Brain microvascular endothelial cell (primary cell): ENCODE measurements around the gene SLC49A3.
"Not testable (repeated sequence)": the region's sequence is repeated elsewhere in the genome, so short reads cannot be mapped to it uniquely, and the experiment has no call there.

ENCODE experiments used
- DNase-seq: peaks from one replicate; pipeline ENCODE4 v3.0.0-alpha.2; 2020
- H3K27ac ChIP-seq: fragments of 250-450 bp; sonication (Bioruptor Pico); 2 replicates; pipeline ENCODE4 v1.5.1; 2020; ENCODE audit warnings: mild to moderate bottlenecking, moderate library complexity
- H3K27me3 ChIP-seq: fragments of 250-450 bp; sonication (Bioruptor Pico); replicated peaks from 2 replicates; pipeline ENCODE4 v1.5.1; 2020; ENCODE audit warnings: mild to moderate bottlenecking
- H3K36me3 ChIP-seq: fragments of 250-450 bp; sonication (Bioruptor Pico); replicated peaks from 2 replicates; pipeline ENCODE4 v1.5.1; 2020; ENCODE audit warnings: mild to moderate bottlenecking
- H3K4me3 ChIP-seq: 2 replicates; pipeline ENCODE4 v1.5.1; 2011; ENCODE audit warnings: low read depth, mild to moderate bottlenecking, control low read depth, low read length, moderate library complexity
- in situ Hi-C: cut with HindIII; loops from 2 replicates; pipeline ENCODE4 v1.10.0; 2017; ENCODE audit warnings: low sequenced_read_pairs, low pct_ligation_motif_present
- TF ChIP-seq, protein P1 (sequence below): IDR thresholded peaks from 2 replicates; pipeline ENCODE4 v1.5.1; 2011; ENCODE audit warnings: low read depth, mild to moderate bottlenecking, moderate library complexity, low read length, control low read depth, inconsistent platforms; ENCODE audit errors: missing control alignments

SLC49A3 gene

DNA sequence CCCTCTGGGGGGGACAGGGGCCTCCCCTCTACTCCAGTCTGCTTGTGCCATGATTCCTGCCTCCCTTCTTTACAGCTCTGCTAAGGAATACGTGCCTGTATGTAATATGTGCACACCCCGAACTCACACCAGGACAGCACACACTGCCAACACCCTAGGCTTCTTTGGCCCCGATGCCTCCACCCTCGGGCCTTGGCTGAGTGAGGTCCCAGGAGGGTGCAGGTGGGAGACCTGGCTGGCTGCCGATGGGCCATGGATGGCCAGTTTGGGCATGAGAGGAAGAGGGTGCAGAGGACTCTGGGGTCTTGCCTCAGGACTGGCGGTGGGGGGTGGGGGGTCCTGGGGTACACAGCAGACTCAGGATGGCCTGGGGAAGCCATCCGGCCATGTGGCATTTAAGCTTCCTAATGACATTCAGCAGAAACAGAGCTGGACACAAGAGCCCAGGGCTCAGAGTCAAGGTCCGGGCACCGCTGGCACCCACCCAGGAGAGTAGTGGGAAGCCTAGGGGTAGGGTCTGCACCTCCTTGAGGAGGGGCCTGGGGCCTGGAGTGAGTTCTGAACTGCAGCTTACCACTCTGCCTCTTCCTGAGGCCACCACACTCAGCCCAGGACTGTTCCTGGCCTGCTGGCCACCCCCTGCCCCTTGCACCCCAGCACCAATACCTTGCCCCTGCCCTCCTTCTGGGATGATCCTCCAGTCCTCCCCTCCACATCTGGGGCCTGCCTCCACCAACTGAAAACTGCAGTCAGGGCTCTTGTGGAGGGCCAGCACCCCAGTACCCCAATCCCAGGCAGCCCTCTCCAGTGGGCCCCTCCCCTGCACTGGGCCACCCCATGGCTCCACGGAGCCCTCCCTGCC is 14.6 kb upstream of the SLC49A3 start:
- Histone ChIP-seq H3K36me3 (peaks cover 7% of the 10 kb centered on the region), H3K27me3 (no peaks in the 10 kb centered on the region), H3K4me3 (no peak overlapping the region), H3K27ac (no peak overlapping the region)
- no peak for DNase-seq
- TF ChIP-seq, protein P1, sequence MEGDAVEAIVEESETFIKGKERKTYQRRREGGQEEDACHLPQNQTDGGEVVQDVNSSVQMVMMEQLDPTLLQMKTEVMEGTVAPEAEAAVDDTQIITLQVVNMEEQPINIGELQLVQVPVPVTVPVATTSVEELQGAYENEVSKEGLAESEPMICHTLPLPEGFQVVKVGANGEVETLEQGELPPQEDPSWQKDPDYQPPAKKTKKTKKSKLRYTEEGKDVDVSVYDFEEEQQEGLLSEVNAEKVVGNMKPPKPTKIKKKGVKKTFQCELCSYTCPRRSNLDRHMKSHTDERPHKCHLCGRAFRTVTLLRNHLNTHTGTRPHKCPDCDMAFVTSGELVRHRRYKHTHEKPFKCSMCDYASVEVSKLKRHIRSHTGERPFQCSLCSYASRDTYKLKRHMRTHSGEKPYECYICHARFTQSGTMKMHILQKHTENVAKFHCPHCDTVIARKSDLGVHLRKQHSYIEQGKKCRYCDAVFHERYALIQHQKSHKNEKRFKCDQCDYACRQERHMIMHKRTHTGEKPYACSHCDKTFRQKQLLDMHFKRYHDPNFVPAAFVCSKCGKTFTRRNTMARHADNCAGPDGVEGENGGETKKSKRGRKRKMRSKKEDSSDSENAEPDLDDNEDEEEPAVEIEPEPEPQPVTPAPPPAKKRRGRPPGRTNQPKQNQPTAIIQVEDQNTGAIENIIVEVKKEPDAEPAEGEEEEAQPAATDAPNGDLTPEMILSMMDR, result no peak
- in situ Hi-C loops, result no loop called here

DNA sequence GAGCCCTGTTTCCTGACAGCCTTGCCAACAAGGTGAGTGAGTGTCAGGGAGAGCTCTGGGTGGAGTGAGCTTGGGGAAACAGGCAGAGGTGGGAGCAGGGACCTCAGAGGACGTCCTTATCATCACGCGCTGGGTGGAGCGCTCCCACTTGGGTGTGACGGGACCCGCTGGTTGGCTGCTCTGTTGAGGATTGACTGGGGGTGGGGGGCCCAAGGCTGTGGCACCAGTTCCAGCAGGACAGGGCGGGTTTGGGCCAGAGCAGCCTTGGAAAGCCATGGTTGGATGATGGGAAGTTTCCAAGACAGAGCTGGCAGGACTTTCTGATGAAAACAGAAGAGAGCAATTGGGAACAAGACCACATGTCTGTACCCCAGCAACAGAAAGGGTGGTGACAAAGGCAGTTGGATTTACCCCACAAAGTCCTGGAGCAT is 13.7 kb upstream of the SLC49A3 start:
- Histone ChIP-seq H3K36me3 (peaks cover 4% of the 10 kb centered on the region), H3K4me3 (no peak overlapping the region), H3K27me3 (no peaks in the 10 kb centered on the region), H3K27ac (no peak overlapping the region)
- TF ChIP-seq, protein P1, result no peak
- DNase-seq, result no peak
- in situ Hi-C loops, result no loop called here

DNA sequence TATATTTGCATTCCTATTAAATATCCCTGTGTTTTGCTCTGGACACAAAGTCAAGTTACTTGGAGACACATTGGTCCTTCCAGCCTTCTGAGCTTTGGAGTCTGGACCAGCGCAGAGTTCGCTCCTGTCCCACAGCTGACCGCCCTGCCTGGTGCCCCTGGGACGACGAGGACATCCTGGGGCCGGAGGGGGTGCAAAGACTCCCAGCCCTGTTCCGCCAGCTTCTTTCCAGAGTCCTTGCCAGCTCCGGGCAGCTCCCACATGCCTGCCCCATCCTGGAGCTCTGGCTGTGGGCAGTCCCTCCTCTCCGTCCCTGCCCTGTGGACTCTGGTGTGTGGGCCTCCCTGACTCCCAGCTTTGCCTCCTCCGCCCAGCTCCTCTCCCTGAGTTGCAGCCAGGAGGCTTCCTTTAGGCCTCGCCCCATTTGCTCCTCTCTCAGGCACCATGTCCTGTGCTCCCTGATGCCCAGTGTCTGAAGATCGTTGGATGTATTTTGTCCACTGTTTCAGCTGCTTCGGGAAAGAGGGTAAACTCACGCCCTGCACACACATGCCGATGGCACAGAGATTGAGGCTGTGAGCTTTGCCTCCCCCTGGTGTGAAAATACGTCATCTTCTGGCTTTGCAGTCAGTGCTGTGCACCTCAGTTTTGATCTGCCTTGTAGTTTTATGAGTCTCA is 11.8 kb upstream of the SLC49A3 start:
- peaks cover under 1% of the 10 kb centered on the region for H3K36me3 ChIP-seq
- in situ Hi-C loops, result no loop called here
- no peak for DNase-seq
- H3K27me3 ChIP-seq, result no peaks in the 10 kb centered on the region
- H3K4me3 ChIP-seq, result no peak overlapping the region
- H3K27ac ChIP-seq, result no peak overlapping the region
- TF ChIP-seq, protein P1, result no peak

DNA sequence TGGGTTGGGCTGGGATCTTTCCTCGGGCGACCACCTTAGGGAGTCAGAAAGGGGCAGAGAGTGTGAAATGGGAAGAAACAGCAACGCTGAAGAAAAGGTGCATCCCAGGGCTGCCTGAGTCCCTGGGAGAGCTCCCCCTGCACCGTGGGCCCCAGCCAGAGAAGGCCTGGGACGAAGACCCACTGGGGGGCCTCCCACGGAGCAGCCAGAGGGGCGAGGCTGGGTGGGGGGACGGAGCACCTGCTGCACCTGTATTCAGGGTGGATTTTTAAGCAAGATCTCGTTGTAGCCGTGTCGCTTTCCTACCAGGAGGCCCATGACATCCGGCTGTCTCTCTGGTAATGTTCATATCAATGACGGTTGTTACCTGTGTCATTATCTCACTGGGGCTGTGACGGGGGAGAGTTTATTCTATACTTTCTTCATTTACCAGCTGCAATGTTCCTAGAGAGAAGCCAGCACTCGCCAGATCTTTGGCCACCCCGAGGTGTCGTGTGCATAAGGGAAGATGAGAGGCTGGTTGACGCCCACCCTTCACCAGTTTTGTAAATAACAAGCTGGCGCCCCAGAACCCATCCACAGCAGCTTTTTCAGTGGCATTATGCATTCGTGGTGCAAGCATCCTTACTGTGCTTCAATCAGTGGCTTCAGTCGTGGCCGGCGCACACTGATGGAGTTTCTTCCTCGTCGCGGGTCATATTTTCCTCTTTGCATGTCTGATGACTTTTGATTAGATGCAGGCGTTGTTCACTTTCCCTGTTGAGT is 11.0 kb upstream of the SLC49A3 start:
- Histone ChIP-seq H3K36me3 (no peaks in the 10 kb centered on the region), H3K27me3 (no peaks in the 10 kb centered on the region), H3K4me3 (no peak overlapping the region), H3K27ac (peak overlapping the region; percentile 41)
- DNase-seq, result no peak
- TF ChIP-seq, protein P1, result no peak
- in situ Hi-C loops, result no loop called here

DNA sequence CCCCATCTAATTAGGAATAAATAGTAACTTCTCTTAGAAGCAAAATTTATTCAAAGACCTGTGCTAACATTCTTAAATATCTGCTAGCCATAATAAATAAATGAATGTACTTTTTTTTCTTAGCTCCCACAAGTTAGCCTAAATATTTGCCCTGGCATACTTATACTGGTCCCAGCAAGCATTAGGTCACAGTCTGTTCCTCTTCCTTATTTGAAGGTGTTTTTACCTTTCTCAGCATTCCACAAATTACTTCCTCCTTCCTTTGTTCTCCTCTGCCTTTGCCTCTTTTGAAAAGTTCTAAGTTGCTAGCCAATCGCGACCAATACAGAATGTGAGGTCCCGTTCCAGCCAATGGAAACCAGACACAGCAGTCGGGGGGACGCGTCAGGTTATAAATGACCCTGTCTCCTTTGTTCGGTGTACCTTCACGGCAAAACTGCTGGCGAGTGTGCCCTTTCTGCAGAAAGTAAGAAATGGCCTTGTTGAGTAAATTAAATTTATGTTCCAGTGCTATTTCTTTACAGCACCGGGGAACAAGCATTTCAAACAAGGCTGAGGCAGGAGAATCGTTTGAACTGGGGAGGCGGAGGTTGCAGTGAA is 5.5 kb upstream of the SLC49A3 start:
- DNase-seq, H3K27me3 ChIP-seq, H3K27ac ChIP-seq, H3K4me3 ChIP-seq, in situ Hi-C loops, H3K36me3 ChIP-seq: not testable (repeated sequence)
